ENCODE data around the gene FLRT1. TPM values are rescaled to one million over a fixed set of nuclear protein-coding genes. Genes with fewer than 3 reads are reported as not detected.

FLRT1 gene
- total RNA-seq, 1 donor from 2014 or later = 0.11 TPM

DNA sequence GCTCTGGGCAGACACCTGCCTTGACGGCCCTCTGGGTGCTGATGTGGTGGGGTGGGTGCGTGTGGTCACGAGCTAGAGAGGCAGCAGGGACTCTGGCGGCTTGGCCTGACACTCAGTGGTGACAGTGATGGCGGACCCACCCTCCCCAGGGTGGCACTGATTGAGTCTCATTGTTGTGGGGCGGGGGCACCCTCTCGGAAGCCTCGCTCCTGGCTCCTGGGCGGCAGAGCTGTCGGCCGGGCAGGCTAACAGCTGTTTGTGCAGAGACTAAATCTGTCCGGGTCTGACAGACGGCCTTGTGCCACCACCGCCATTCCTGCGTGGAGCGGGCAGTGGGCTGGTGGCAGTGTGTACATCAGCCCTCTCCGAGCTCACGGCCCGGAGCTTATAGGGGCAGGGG lies 15.6 kb downstream of the FLRT1 start:
- Mint-ChIP-seq H3K36me3 (no peaks in the 10 kb centered on the region), H3K27ac (no peak overlapping the region), H3K4me1 (peaks cover 47% of the 10 kb centered on the region), H3K4me3 (no peak overlapping the region), H3K27me3 (ENCODE audit: insufficient read depth, low read depth) (peaks cover 4% of the 10 kb centered on the region), H3K9me3 (no peaks in the 10 kb centered on the region)
- H4K20me1 ChIP-seq (ENCODE audit: low read depth) = peaks cover 28% of the 10 kb centered on the region
- peaks cover 41% of the 10 kb centered on the region for H3K4me1 ChIP-seq
- H3F3A ChIP-seq (ENCODE audit: low read depth) = peaks cover 14% of the 10 kb centered on the region
- H3K27me3 ChIP-seq = peaks cover 18% of the 10 kb centered on the region
- H2AFZ ChIP-seq (replicated peaks) = no peak overlapping the region
- no peaks in the 10 kb centered on the region for H3K79me2 ChIP-seq (ENCODE audit: low read depth)
- H3K27ac ChIP-seq = no peak overlapping the region
- TF ChIP-seq EZH2phosphoT487 (IDR thresholded peaks at IDR 0.05) (no peak), EZH2 (IDR thresholded peaks at IDR 0.05) (no peak)
- TF ChIP-seq, protein P1, sequence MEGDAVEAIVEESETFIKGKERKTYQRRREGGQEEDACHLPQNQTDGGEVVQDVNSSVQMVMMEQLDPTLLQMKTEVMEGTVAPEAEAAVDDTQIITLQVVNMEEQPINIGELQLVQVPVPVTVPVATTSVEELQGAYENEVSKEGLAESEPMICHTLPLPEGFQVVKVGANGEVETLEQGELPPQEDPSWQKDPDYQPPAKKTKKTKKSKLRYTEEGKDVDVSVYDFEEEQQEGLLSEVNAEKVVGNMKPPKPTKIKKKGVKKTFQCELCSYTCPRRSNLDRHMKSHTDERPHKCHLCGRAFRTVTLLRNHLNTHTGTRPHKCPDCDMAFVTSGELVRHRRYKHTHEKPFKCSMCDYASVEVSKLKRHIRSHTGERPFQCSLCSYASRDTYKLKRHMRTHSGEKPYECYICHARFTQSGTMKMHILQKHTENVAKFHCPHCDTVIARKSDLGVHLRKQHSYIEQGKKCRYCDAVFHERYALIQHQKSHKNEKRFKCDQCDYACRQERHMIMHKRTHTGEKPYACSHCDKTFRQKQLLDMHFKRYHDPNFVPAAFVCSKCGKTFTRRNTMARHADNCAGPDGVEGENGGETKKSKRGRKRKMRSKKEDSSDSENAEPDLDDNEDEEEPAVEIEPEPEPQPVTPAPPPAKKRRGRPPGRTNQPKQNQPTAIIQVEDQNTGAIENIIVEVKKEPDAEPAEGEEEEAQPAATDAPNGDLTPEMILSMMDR (IDR thresholded peaks at IDR 0.05) = no peak
- H3K9me3 ChIP-seq (ENCODE audit: low read depth) = no peaks in the 10 kb centered on the region
- H3K4me2 ChIP-seq = no peak overlapping the region
- no peaks in the 10 kb centered on the region for H3K36me3 ChIP-seq
- no peak overlapping the region for H3K9ac ChIP-seq
- no peak overlapping the region for H3K4me3 ChIP-seq
- no peak for DNase-seq (ENCODE audit: low spot score)

DNA sequence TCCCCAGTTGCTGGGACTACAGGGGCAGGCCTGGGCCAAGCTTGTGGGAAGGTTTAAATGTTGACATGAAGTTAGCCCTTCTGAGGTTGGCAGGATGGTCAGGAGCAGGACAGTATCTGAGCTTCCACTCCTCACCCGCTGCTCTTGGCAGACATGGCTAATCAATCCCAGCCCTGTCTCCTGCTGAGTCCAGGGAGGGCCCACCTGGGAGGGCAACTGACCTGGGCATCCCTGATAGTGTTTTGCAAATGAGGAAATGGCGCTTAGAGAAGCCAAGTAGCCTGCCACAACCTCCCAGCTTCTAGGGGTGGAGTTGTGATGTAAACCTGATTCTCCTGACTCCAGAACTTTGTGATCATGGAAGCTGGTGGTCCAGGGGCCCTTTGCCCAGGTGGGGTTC lies 16.7 kb downstream of the FLRT1 start:
- H3F3A ChIP-seq (ENCODE audit: low read depth) = peaks cover 9% of the 10 kb centered on the region
- no peak overlapping the region for H3K27ac ChIP-seq
- no peaks in the 10 kb centered on the region for H3K79me2 ChIP-seq (ENCODE audit: low read depth)
- Mint-ChIP-seq H3K27ac (no peak overlapping the region), H3K27me3 (ENCODE audit: insufficient read depth, low read depth) (peaks cover 3% of the 10 kb centered on the region), H3K4me3 (no peak overlapping the region), H3K36me3 (no peaks in the 10 kb centered on the region), H3K4me1 (peaks cover 40% of the 10 kb centered on the region), H3K9me3 (no peaks in the 10 kb centered on the region)
- H4K20me1 ChIP-seq (ENCODE audit: low read depth) = peaks cover 28% of the 10 kb centered on the region
- H2AFZ ChIP-seq (replicated peaks) = no peak overlapping the region
- no peak for DNase-seq (ENCODE audit: low spot score)
- TF ChIP-seq, protein P1 (IDR thresholded peaks at IDR 0.05) = no peak
- no peaks in the 10 kb centered on the region for H3K36me3 ChIP-seq
- peaks cover 18% of the 10 kb centered on the region for H3K27me3 ChIP-seq
- H3K9ac ChIP-seq = no peak overlapping the region
- H3K9me3 ChIP-seq (ENCODE audit: low read depth) = no peaks in the 10 kb centered on the region
- H3K4me3 ChIP-seq = no peak overlapping the region
- H3K4me1 ChIP-seq = peaks cover 42% of the 10 kb centered on the region
- no peak overlapping the region for H3K4me2 ChIP-seq

DNA sequence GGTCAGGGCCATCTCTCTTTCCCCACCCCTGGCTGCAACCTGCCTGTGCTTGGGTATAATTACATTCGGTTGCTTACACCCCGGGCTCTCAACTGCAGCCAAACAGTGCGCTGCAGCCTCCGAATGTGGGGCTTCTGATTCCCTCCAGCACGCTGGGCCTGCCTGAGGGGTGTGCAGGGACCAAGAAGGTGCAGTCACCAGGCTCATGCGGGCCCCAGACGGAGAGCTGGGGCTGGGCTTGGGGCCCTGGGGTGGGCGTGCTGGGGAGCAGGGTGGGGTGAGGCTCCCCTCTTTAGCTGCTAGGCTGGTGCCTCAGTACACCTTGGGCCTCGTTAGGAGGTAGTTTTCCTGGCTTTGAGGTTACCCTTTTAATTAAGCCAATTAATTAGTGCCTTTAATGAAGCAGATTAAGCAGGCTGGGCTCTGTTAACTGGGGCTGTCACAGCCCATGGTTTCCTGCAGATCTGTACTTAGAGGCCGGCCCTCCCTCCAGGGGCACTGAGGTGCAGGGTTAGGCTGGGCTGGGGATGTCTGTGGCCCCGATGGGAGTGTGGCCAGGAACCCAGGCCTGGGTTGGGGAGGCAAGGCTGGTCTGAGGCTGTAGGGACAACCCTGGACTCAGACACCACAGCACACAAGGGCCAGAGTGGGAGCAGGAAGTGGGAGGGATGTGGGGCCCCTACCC lies 17.3 kb downstream of the FLRT1 start:
- H3K27ac ChIP-seq = no peak overlapping the region
- peaks cover 3% of the 10 kb centered on the region for H3K27me3 Mint-ChIP-seq (ENCODE audit: insufficient read depth, low read depth)
- no peaks in the 10 kb centered on the region for H3K9me3 ChIP-seq (ENCODE audit: low read depth)
- no peaks in the 10 kb centered on the region for H3K36me3 ChIP-seq
- H4K20me1 ChIP-seq (ENCODE audit: low read depth) = peaks cover 26% of the 10 kb centered on the region
- H3F3A ChIP-seq (ENCODE audit: low read depth) = peaks cover 5% of the 10 kb centered on the region
- TF ChIP-seq EZH2 (IDR thresholded peaks at IDR 0.05) (no peak), EZH2phosphoT487 (IDR thresholded peaks at IDR 0.05) (no peak)
- TF ChIP-seq, protein P1 (IDR thresholded peaks at IDR 0.05) = no peak
- no peaks in the 10 kb centered on the region for H3K79me2 ChIP-seq (ENCODE audit: low read depth)
- no peak overlapping the region for H2AFZ ChIP-seq (replicated peaks)
- no peaks in the 10 kb centered on the region for H3K9me3 Mint-ChIP-seq
- DNase-seq (ENCODE audit: low spot score) = no peak
- peaks cover 18% of the 10 kb centered on the region for H3K27me3 ChIP-seq
- H3K4me2 ChIP-seq = peak overlapping the region; percentile 24
- no peak overlapping the region for H3K27ac Mint-ChIP-seq
- no peaks in the 10 kb centered on the region for H3K36me3 Mint-ChIP-seq
- H3K4me3 Mint-ChIP-seq = no peak overlapping the region
- H3K4me3 ChIP-seq = no peak overlapping the region
- H3K4me1 Mint-ChIP-seq = peaks cover 39% of the 10 kb centered on the region
- H3K4me1 ChIP-seq = peaks cover 39% of the 10 kb centered on the region
- no peak overlapping the region for H3K9ac ChIP-seq

Data from neural progenitor cell (in vitro differentiated cells).